Natural killer cell (primary cell): ENCODE data around the gene PLN. TPM values are rescaled to one million over a fixed set of nuclear protein-coding genes. Genes with fewer than 3 reads are reported as not detected.

Experiments
- ATAC-seq, 3 donors: fragments of 150-1000 bp in 2 of 3; fragments of 200-7000 bp in 1 of 3; cut with Tn5 transposase; 1 replicate in 1 of 3; 2 replicates in 2 of 3; pipeline ENCODE4 v1.10.0; 2021; ENCODE audit warnings: mild to moderate bottlenecking in 2 of 3, moderate library complexity in 2 of 3
- DNase-seq, 2 donors: peaks; one replicate each; pipeline versions ENCODE4 v3.0.0 to v3.0.0-alpha.2; 2013 to 2021; ENCODE audit warnings: mixed read lengths in 1 of 2
- H3K27ac ChIP-seq: one replicate; pipeline ENCODE4 v1.5.1; 2013; ENCODE audit warnings: mild to moderate bottlenecking, low read length
- H3K27me3 ChIP-seq: one replicate; pipeline ENCODE4 v1.6.1; 2013; ENCODE audit warnings: low read length; ENCODE audit not compliant: control insufficient read depth, insufficient read depth
- H3K36me3 ChIP-seq: one replicate; pipeline ENCODE4 v1.6.1; 2013; ENCODE audit warnings: low read length; ENCODE audit not compliant: control insufficient read depth, insufficient read depth
- H3K4me1 ChIP-seq: one replicate; pipeline ENCODE4 v1.6.1; 2013; ENCODE audit warnings: low read length; ENCODE audit not compliant: control insufficient read depth, insufficient read depth
- H3K4me3 ChIP-seq: one replicate; pipeline ENCODE4 v1.5.1; 2013; ENCODE audit warnings: low read length
- H3K9me3 ChIP-seq: one replicate; pipeline ENCODE4 v1.6.1; 2013; ENCODE audit warnings: low read length; ENCODE audit not compliant: control insufficient read depth, insufficient read depth
- H3K27ac Mint-ChIP-seq, 2 donors: one replicate each; pipeline ENCODE4 v1.8.0; 2022; ENCODE audit warnings: mild to moderate bottlenecking in 2 of 2, mixed read lengths in 2 of 2, moderate library complexity in 1 of 2
- H3K27me3 Mint-ChIP-seq, 2 donors: one replicate each; pipeline ENCODE4 v1.8.0; 2022; ENCODE audit warnings: low read depth in 2 of 2, mixed read lengths in 2 of 2
- H3K36me3 Mint-ChIP-seq: one replicate; pipeline ENCODE4 v1.8.0; 2022; ENCODE audit warnings: mixed read lengths
- H3K4me1 Mint-ChIP-seq, 2 donors: one replicate each; pipeline ENCODE4 v1.8.0; 2022; ENCODE audit warnings: mixed read lengths in 2 of 2
- H3K4me3 Mint-ChIP-seq: one replicate; pipeline ENCODE4 v1.8.0; 2022; ENCODE audit warnings: mild to moderate bottlenecking, moderate library complexity, mixed read lengths
- H3K9me3 Mint-ChIP-seq, 2 donors: one replicate each; pipeline ENCODE4 v1.8.0; 2022; ENCODE audit warnings: mixed read lengths in 2 of 2
- WGBS: methylation state at CpG from one replicate; pipeline ENCODE4 v1.1.7; 2013; ENCODE audit warnings: missing lambda C conversion rate; ENCODE audit not compliant: insufficient coverage; 5-methylcytosine and 5-hydroxymethylcytosine counted together
- intact Hi-C: fragments of 100-400 bp; cut with micrococcal nuclease; formaldehyde crosslinking; loops from one replicate; pipeline ENCODE4 v1.14.2; 2022
- total RNA-seq, 4 donors: library from RNA; stranded (reverse); fragments of 120-200 nt in 1 of 4; gene quantifications; one replicate each; pipeline versions ENCODE4 v1.2.3 to v1.2.4, GENCODE V29; 2013 to 2022
- TF ChIP-seq, protein P1 (sequence below): fragments of 200-600 bp; IDR thresholded peaks from one replicate; pipeline ENCODE4 v1.8.0; 2022; ENCODE audit warnings: antibody characterized with exemption

The PLN gene
- total RNA-seq, 3 donors from 2014 or later (not counting 1 experiment from before 2014, with no cell fraction given): not detected

- no peaks in the 10 kb centered on the region for H3K36me3 ChIP-seq
Measured at GRCh38 chr6:118559659-118560058, 11.6 kb downstream of the PLN start.

GRCh38 chr6:118562248-118562647 lies 14.2 kb downstream of the PLN start:
- intact Hi-C loops: loop anchor here (10.0 kb wide), 1 partner anchor 243 kb away; no protein-coding TSS in a partner anchor
- H3K4me3 ChIP-seq: no peak overlapping the region
- Mint-ChIP-seq H3K4me1 (peaks cover 23% of the 10 kb centered on the region in 2 donors), H3K4me3 (no peak overlapping the region), H3K9me3 (no peaks in the 10 kb centered on the region), H3K27ac (no peak overlapping the region), H3K27me3 (peaks cover 0 to 3% of the 10 kb centered on the region in 2 donors), H3K36me3 (no peaks in the 10 kb centered on the region)
- 100% methylated on average over 1 of the region's 1 CpG for WGBS
- peaks cover 11% of the 10 kb centered on the region for H3K36me3 ChIP-seq
- TF ChIP-seq, protein P1, sequence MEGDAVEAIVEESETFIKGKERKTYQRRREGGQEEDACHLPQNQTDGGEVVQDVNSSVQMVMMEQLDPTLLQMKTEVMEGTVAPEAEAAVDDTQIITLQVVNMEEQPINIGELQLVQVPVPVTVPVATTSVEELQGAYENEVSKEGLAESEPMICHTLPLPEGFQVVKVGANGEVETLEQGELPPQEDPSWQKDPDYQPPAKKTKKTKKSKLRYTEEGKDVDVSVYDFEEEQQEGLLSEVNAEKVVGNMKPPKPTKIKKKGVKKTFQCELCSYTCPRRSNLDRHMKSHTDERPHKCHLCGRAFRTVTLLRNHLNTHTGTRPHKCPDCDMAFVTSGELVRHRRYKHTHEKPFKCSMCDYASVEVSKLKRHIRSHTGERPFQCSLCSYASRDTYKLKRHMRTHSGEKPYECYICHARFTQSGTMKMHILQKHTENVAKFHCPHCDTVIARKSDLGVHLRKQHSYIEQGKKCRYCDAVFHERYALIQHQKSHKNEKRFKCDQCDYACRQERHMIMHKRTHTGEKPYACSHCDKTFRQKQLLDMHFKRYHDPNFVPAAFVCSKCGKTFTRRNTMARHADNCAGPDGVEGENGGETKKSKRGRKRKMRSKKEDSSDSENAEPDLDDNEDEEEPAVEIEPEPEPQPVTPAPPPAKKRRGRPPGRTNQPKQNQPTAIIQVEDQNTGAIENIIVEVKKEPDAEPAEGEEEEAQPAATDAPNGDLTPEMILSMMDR: no peak
- H3K9me3 ChIP-seq: no peaks in the 10 kb centered on the region
- no peaks in the 10 kb centered on the region for H3K27me3 ChIP-seq
- ATAC-seq (no peak), DNase-seq (no peak)
- no peak overlapping the region for H3K27ac ChIP-seq
- H3K4me1 ChIP-seq: peaks cover 6% of the 10 kb centered on the region

More at GRCh38 chr6:118559659-118560058, 11.6 kb downstream of the PLN start:
- intact Hi-C loops: loop anchor here (10.0 kb wide), 1 partner anchor 245 kb away; no protein-coding TSS in a partner anchor
- H3K4me1 ChIP-seq: peaks cover 6% of the 10 kb centered on the region
- ATAC-seq: no peak
- peak overlapping the region; percentile 96 to 98 for H3K27ac Mint-ChIP-seq
- peaks cover 0 to 3% of the 10 kb centered on the region in 2 donors for H3K27me3 Mint-ChIP-seq
- no peak overlapping the region for H3K4me3 Mint-ChIP-seq
- DNase-seq: no peak
- H3K9me3 ChIP-seq: no peaks in the 10 kb centered on the region
- no peak overlapping the region for H3K27ac ChIP-seq
- H3K4me3 ChIP-seq: no peak overlapping the region
- H3K4me1 Mint-ChIP-seq: peaks cover 19 to 22% of the 10 kb centered on the region in 2 donors
- no peaks in the 10 kb centered on the region for H3K36me3 Mint-ChIP-seq
- H3K9me3 Mint-ChIP-seq: no peaks in the 10 kb centered on the region
- TF ChIP-seq, protein P1: no peak
- H3K27me3 ChIP-seq: no peaks in the 10 kb centered on the region

DNA sequence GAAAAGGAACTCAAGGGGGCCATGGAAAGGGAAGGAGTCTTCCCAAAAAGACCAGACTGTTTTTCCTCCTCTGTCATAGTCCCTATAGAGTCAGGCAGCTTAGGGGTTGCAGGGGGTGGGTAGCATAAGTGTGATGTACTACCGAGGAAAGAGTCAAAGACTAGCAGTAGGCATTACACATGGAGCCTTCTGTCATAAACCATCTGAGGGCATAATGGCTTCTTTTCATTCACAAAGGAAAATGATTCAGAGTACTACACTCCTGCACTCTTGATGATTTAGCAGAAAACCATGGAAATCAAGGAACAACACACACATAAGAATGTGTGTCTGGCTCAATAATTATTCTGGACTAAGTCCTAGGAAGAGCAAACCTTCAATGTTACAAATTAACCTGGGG lies 14.9 kb downstream of the PLN start:
- Histone ChIP-seq H3K27me3 (no peaks in the 10 kb centered on the region), H3K27ac (no peak overlapping the region), H3K4me3 (no peak overlapping the region), H3K9me3 (no peaks in the 10 kb centered on the region), H3K4me1 (peaks cover 3% of the 10 kb centered on the region), H3K36me3 (peaks cover 11% of the 10 kb centered on the region)
- intact Hi-C loops: loop anchor here (10.0 kb wide), 1 partner anchor 242 kb away; no protein-coding TSS in a partner anchor
- WGBS: 100% methylated on average over 1 of the region's 1 CpG
- ATAC-seq (no peak), DNase-seq (no peak)
- H3K27ac Mint-ChIP-seq: no peak overlapping the region
- peaks cover 0 to 3% of the 10 kb centered on the region in 2 donors for H3K27me3 Mint-ChIP-seq
- no peaks in the 10 kb centered on the region for H3K36me3 Mint-ChIP-seq
- TF ChIP-seq, protein P1: no peak
- H3K4me1 Mint-ChIP-seq: peaks cover 17 to 20% of the 10 kb centered on the region in 2 donors
- H3K9me3 Mint-ChIP-seq: no peaks in the 10 kb centered on the region
- no peak overlapping the region for H3K4me3 Mint-ChIP-seq
